Measurements from ENCODE around the gene CERKL.

CERKL gene

GRCh38 chr2:181623159-181623558 is 33.7 kb downstream of the CERKL start:
- DNase-seq, result no peak

- DNase-seq, result no peak
These were observed 35.0 kb downstream of the CERKL start for GRCh38 chr2:181621779-181622490.

GRCh38 chr2:181619516-181619915 is 37.4 kb downstream of the CERKL start:
- no peak for DNase-seq

- no peak for DNase-seq
These were observed 40.2 kb downstream of the CERKL start for GRCh38 chr2:181616715-181617114.

GRCh38 chr2:181614874-181615638 is 41.8 kb downstream of the CERKL start:
- DNase-seq, result no peak

- DNase-seq, result no peak
These were observed 43.7 kb downstream of the CERKL start for GRCh38 chr2:181613241-181613640.

DNA sequence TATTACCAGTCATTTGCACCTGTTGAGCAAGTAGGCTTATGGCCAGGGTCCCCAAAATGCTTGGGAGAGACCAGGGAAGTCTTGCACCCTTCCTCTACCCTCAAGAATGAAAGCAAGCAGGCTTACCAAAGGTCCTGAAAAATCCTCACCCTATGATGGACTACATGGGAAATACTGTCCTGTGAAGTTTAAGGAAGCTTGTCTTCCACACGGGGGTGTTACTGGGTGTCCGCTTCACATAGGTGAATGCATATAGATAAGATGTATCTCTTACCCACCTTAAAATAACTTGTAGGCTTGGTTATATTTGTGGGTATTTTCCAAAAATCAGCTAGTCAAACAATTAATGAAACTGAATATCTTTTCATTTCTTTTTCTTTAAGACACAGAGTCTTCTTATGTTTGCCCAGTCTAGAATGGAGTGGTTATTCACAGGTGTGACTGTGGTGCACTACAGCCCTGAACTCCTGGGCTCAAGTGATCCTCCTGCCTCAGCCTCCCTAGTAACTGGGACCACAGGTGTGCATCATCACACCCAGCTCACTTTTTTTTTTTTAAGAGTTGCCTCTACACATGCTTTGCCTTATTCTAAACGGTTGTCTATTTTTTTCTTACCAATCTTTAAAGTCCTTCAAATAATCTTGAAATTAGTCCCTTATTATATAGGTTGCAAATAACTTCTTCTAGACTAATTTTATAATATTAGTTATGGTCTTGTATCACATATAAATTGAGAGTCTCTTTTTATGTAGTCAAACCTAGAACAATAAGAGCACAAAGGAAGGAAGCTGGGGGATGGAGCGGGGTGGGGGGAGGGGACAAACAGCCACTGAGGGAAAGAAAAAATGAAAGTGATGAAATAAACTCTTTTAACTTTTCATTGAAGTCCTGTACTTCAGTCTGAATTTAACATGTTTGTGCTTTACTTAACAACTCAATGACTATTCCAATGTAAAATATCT is 49.0 kb downstream of the CERKL start:
- no peak for DNase-seq

DNA sequence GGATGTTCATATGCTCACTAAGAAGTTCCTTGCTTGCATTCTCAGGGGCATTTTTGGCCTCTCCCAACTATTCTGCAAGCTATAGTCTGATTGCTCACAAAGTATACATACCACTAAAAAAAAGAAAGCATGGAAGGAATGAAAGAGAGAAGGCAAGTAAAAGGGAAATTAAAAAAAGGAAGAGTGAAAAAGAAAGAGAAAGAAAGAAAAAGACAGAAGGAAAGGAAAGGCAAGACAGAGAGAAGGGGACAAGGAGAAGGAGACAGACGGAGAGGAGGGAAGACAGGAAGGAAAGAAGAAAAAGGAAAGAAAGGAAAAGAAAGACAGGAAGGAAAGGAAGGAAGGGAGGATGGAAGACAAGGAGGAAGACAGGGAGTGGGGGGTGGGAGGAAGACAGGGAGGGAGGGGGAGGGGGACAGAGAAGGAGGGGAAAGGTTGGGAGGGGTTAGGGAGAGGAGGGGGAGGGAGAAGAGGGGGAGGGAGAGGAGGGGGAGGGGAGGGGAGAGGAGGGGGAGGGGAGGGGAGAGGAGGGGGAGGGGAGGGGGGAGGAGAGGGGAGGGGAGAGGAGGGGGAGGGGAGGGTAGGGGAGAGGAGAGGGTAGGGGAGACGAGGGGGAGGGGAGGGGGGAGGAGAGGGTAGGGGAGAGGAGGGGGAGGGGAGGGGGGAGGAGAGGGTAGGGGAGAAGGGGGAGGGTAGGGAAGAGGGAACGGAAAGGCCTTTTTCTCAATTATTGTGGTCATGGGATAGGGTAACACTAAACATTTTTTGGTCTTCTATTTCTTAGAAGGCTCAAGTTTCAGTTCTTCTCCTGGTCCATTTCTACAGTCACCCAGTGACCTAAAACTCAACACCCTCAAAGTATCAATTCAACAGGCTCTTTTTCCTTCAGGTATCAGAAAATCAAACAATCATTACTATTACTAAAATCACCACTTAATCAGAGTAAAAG is 50.7 kb downstream of the CERKL start:
- DNase-seq, result no peak

GRCh38 chr2:181602017-181602416 is 54.9 kb downstream of the CERKL start:
- no peak for DNase-seq

- no peak for DNase-seq
These were observed 60.3 kb downstream of the CERKL start for GRCh38 chr2:181596556-181596955.

GRCh38 chr2:181594322-181594721 is 62.6 kb downstream of the CERKL start:
- no peak for DNase-seq

DNA sequence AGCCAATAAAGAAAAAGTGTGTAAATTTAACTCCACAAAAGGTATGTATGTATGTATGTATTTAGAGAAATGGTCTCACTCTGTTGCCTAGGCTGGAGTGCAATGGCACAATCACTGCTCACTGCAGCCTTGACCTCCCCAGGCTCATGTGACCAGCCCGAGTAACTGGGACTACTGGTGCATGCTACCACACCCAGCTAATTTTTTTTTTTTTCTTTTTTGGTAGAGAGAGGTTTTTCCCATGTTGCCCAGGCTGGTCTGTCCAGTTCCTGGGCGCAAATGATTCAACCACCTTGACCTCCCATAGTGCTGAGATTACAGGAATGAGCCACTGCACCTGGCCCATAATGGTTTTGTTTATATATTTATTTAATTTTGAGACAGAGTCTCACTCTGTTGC is 67.1 kb downstream of the CERKL start:
- DNase-seq, result no peak

GRCh38 chr2:181588546-181588945 is 68.4 kb downstream of the CERKL start:
- no peak for DNase-seq

DNA sequence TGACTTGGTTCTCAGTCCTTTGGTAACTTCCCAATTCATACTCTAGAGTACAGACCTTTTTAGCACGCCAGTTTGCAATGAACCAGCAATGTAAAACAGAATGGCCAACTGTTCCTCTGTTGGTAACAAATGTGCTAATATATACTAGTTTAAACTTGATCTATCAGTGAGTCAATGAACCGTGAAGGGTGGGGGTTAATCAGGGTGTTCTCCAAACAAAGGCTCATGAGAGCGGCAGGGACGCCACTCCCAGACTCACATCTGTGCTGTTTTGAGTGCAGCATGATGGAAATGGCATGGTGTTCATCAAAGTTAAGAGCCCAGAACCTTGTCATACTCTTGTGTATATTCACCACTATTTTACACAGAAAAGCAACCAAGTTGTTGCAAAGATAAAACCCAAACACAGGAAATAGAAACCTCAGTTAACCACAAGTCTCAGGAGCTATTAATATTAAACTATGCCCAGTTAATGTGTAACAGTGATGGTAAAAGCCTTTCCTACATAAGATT is 70.3 kb downstream of the CERKL start:
- DNase-seq, result no peak

- DNase-seq, result no peak
These were observed 71.2 kb downstream of the CERKL start for GRCh38 chr2:181585732-181586131.

DNA sequence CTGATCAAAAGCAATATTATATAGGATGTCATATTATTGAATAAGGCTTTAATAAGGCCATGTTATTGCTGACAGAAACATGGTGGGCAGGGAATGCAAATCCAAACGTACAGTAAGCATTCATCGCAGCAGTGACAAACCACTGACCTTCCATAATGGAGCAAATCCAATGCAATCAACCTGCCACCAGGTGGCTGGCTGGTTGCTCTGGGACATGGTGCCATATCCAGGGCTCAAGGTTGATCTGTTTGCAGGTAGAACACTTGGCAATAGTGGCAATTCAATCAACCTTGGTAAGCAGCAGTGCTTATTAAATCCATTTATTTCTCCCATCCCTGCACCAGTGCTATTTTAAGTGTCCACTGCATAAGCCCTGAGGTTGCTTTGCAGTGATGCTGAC is 75.4 kb downstream of the CERKL start:
- no peak for DNase-seq

DNA sequence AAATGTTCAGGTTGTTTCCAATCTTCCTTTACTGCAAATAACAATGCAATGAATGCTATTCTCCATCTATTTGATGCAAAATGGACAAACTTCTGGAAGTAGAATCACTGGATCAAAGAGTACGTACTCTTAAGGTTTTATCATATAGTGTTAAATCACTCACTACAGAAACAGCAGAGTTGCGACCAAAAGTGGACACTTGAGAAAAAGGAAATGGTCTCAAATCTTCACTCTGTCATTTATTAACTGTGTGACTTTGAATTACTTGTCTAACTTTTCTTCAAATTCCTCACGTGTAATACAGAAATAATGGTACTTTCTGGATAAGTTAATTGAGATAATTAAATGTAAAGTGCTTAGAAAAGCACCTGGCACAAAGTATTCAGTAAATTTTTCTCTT is 78.1 kb downstream of the CERKL start:
- no peak for DNase-seq

- no peak for DNase-seq
These were observed 80.5 kb downstream of the CERKL start for GRCh38 chr2:181576431-181576830.

- no peak for DNase-seq
These were observed 81.3 kb downstream of the CERKL start for GRCh38 chr2:181575650-181576025.

DNA sequence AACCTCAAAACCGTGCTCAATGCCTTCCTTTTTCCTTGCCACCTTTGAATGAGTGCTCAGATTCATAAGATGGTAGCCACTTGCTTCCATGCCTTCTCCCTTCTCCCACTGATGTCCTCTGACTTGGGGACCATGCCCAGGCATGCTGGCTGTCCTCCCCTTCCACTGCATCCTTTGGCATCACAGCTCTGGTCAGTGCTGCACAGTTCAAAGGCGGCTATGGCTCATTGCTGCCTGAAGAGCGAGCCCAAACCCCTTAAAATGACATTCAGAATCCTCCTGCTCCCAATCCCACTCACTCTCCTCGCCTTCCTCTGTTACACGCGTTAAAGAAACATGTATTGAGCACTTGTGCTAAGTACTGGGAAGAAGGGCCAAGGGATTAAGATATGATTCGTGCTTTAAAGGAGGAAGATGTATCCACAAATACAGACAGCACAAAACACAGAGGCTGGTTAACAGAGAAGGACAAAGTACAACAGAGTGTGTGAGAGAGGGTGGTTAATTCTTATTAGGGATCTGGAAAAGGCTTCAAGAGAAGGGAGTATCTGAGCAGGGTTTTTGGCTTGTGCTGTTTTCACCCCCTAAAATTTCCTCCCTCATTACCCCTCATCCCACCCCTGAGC is 81.8 kb downstream of the CERKL start:
- no peak for DNase-seq

DNA sequence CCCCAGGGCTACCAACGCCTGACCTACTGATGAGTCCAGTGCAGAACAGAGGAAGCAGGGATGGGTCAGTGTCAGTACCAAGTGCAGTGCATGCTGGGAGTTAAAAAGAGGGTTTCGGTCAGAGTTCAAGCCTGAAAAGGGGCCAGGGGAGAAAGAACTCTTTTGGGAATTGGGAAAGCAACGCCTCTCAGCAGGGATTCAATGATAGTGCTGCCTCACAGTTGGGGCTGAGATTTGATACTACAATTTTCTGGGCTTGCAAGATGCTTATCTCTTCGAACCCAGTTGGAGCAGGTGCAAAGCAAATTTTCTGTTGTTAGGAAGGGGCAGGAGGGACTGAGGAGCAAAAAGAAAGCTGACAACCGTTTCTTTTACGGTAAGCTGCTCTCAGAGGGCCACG is 82.6 kb downstream of the CERKL start:
- DNase-seq, result peak; percentile 78
